Neuron (in vitro differentiated cells): ENCODE measurements around the gene DRC1.

Source experiments
- H2AFZ ChIP-seq: one replicate; pipeline ENCODE4 v1.6.1; 2013; ENCODE audit warnings: low read depth, mild to moderate bottlenecking, inconsistent platforms, low read length, moderate library complexity
- H3K27me3 ChIP-seq: one replicate; pipeline ENCODE4 v1.6.1; 2013; ENCODE audit warnings: low read length; ENCODE audit not compliant: insufficient read depth
- H3K36me3 ChIP-seq: one replicate; pipeline ENCODE4 v1.6.1; 2013; ENCODE audit warnings: low read length; ENCODE audit not compliant: insufficient read depth
- H3K4me1 ChIP-seq: one replicate; pipeline ENCODE4 v1.6.1; 2013; ENCODE audit warnings: low read length; ENCODE audit not compliant: insufficient read depth
- H3K4me3 ChIP-seq: 2 replicates; pipeline ENCODE4 v1.5.1; 2013; ENCODE audit warnings: mild to moderate bottlenecking, low read length, moderate library complexity
- H3K9me3 ChIP-seq: one replicate; pipeline ENCODE4 v1.6.1; 2013; ENCODE audit warnings: low read length

Gene DRC1

GRCh38 chr2:26482211-26483026, 80.7 kb downstream of the DRC1 start:
- Histone ChIP-seq H3K4me3 (no peak overlapping the region), H3K9me3 (no peaks in the 10 kb centered on the region), H3K4me1 (no peaks in the 10 kb centered on the region), H3K36me3 (no peaks in the 10 kb centered on the region), H3K27me3 (no peaks in the 10 kb centered on the region), H2AFZ (no peak overlapping the region)

DNA sequence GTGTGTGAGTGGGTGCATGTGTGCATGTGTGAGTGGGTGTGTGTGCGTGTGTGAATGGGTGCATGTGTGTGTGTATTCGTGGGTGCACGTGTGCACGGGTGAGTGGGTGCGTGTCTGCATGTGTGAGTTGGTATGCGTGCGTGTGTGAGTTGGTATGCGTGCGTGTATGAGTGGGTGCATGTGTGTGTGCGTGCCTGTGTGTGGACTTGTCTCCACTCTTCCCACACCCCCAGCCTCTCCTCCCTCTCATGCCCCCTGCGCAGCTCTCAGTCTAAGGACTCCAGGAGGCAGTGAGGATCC, 81.3 kb downstream of the DRC1 start:
- H2AFZ ChIP-seq: no peak overlapping the region
- H3K9me3 ChIP-seq: no peaks in the 10 kb centered on the region
- H3K36me3 ChIP-seq: no peaks in the 10 kb centered on the region
- H3K27me3 ChIP-seq: no peaks in the 10 kb centered on the region
- no peaks in the 10 kb centered on the region for H3K4me1 ChIP-seq
- H3K4me3 ChIP-seq: no peak overlapping the region

GRCh38 chr2:26483516-26483915, 81.8 kb downstream of the DRC1 start:
- Histone ChIP-seq H3K36me3 (no peaks in the 10 kb centered on the region), H3K9me3 (no peaks in the 10 kb centered on the region), H3K4me1 (no peaks in the 10 kb centered on the region), H3K27me3 (no peaks in the 10 kb centered on the region), H2AFZ (no peak overlapping the region), H3K4me3 (no peak overlapping the region)

DNA sequence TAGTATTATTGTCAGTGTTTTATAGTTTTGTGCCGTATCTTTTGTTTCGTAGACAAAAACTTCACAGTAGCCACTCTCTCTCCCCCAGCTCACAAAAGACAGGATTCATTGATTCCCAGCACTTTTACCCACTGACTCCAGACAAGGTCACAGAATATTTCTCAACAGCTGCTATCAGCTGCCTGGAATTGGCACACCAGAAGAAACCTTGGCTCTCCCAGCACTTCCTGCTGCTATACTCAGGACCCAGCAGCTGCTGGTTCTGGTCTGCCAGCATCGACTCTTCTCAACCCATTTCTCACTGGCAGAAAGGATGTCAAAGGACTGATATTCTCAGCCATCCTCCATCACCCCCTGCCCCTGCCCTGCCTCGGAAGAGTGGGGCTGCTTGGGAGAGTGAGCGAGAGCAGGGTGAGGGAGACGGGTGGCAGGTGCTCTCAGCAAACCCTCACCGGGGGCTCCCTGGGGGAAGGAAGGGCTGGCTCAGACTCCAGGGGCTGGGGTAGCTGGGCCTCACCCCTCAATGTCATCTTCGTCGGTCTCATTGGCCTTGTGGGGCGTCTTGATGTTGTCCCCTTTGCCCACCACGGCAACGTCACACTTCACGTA, 82.3 kb downstream of the DRC1 start:
- Histone ChIP-seq H3K27me3 (no peaks in the 10 kb centered on the region), H3K4me1 (no peaks in the 10 kb centered on the region), H2AFZ (no peak overlapping the region), H3K4me3 (no peak overlapping the region), H3K36me3 (no peaks in the 10 kb centered on the region), H3K9me3 (no peaks in the 10 kb centered on the region)

DNA sequence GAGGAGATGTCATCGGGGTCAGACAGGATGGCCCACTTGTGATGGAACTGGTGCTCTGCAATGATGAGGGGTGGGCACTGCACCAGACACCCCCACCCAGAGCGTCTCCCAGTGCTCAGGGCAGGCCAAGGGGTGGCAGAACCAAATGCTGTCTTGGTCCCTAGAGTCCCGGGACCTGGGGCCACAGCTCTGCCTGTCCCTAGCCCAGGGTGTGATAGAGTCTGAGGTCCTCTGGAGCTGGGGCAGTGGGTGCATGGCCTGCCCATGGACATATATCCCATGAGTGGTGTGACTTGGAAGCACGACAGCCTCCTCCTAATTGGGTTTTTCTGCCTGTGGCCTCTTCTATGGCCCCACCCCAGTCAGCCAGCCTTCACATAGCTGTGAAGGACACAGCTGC, 82.9 kb downstream of the DRC1 start:
- Histone ChIP-seq H3K9me3 (no peaks in the 10 kb centered on the region), H3K27me3 (no peaks in the 10 kb centered on the region), H2AFZ (no peak overlapping the region), H3K4me3 (no peak overlapping the region), H3K4me1 (no peaks in the 10 kb centered on the region), H3K36me3 (no peaks in the 10 kb centered on the region)

DNA sequence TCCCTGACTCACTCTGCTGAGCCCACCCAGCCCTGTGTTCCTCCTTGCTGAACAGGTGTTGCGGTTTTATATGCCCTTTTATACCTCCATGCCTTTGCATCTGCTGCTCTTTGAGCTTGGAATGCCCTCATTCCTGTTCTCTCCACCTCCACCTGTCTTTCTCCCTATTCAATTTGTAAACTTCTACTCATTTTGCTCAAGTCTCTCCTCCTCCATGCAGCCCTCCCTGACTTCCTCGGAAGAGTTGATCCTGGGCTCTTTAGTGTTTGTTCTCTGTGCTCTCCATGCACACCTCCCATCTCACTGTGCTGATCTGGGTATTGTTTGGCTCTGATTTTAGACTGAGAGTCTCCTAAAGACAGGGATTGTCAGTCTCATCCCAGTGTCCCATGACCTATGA, 83.4 kb downstream of the DRC1 start:
- Histone ChIP-seq H3K4me3 (no peak overlapping the region), H3K4me1 (no peaks in the 10 kb centered on the region), H2AFZ (no peak overlapping the region), H3K27me3 (no peaks in the 10 kb centered on the region), H3K36me3 (no peaks in the 10 kb centered on the region), H3K9me3 (no peaks in the 10 kb centered on the region)

DNA sequence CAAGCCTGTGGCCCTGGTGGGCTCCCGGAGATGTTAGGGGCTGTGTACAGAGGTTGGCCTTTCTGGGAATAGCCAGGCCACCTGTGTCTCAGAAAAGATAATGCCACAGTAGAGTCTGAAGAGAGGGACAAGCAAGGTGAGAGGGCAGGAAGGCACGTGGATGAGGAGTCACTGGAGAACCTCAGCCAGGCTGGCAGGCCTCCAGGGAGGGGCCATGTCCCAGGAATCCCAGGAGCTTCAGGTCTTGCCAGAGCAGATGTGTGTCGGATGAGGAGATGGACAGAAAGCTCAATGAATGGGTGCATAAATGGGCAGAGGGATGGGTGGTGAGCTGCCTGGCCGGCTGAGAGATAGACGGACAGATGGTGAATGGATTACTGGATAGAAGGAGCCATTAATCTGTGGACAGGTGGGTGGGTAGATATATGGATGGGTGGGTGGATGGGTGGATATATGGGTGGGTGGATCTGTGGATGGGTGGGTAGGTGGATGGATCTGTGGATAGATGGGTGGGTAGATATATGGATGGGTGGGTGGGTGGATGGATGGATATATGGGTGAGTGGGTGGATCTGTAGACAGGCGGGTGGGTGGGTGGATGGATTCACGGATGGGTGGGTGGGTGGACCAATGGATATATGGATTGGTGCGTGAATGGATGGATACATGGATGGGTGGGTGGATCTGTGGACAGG, 84.2 kb downstream of the DRC1 start:
- Histone ChIP-seq H3K4me1 (no peaks in the 10 kb centered on the region), H3K36me3 (no peaks in the 10 kb centered on the region), H3K4me3 (no peak overlapping the region), H2AFZ (no peak overlapping the region), H3K27me3 (no peaks in the 10 kb centered on the region), H3K9me3 (no peaks in the 10 kb centered on the region)

DNA sequence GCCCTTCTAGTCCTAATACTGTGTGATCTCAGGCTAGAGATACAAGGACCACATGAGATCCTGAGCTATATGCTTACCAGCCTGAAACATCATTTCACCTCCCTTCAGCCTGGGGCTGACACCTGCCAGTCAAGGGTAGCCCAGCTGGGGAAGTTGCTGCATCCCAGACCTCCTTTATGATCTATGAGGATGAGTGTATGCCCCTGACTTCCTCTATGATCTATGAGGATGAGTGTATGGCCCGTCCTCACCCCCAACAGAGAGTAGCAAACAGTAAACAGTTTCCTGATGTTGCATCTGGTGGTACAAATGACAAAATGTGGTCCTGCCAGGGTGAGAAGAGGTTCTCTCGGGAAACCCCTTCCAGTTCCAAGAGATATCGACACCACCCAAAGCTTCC, 85.1 kb downstream of the DRC1 start:
- Histone ChIP-seq H3K36me3 (no peaks in the 10 kb centered on the region), H3K4me1 (no peaks in the 10 kb centered on the region), H3K9me3 (no peaks in the 10 kb centered on the region), H3K27me3 (no peaks in the 10 kb centered on the region), H2AFZ (no peak overlapping the region), H3K4me3 (no peak overlapping the region)

GRCh38 chr2:26487192-26487591, 85.5 kb downstream of the DRC1 start:
- no peaks in the 10 kb centered on the region for H3K27me3 ChIP-seq
- H2AFZ ChIP-seq: no peak overlapping the region
- H3K36me3 ChIP-seq: no peaks in the 10 kb centered on the region
- no peaks in the 10 kb centered on the region for H3K4me1 ChIP-seq
- H3K9me3 ChIP-seq: no peaks in the 10 kb centered on the region
- no peak overlapping the region for H3K4me3 ChIP-seq

DNA sequence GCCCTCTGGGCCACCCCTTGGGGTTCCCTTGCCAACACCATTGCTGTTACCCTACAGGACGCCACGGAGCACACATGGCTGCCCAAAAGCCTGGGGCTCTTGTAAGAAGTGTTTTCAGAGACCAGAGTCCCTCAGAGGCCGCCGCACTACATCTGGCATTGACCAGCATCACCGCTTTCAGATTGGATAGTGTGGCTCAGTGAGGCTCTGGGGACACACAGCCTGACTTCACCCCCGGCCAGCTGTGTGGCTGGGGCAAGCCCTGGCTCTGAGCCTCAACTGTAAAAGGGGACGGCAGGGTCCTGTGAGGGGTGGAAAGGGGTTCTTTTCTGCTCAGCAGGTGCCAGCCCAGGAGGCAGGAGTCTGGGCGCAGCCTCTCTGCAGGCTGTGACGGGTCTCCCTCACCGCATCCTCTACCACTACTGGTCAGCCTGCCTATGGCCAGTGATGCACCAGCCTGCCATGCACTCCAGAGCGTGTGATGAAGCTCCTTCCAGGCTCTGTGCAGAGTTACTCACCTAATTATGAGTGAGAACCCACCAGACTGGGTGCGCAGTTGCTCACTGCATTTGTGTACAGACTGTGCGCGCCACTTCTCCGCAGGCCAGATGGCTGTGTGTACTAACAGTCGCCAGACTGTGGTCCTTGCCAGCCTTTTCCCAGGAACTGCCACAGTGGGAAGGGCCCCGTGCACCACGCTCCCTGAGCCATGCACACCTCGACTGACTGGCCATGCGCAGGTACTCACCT, 86.9 kb downstream of the DRC1 start:
- H3K4me1 ChIP-seq: no peaks in the 10 kb centered on the region
- no peak overlapping the region for H3K4me3 ChIP-seq

DNA sequence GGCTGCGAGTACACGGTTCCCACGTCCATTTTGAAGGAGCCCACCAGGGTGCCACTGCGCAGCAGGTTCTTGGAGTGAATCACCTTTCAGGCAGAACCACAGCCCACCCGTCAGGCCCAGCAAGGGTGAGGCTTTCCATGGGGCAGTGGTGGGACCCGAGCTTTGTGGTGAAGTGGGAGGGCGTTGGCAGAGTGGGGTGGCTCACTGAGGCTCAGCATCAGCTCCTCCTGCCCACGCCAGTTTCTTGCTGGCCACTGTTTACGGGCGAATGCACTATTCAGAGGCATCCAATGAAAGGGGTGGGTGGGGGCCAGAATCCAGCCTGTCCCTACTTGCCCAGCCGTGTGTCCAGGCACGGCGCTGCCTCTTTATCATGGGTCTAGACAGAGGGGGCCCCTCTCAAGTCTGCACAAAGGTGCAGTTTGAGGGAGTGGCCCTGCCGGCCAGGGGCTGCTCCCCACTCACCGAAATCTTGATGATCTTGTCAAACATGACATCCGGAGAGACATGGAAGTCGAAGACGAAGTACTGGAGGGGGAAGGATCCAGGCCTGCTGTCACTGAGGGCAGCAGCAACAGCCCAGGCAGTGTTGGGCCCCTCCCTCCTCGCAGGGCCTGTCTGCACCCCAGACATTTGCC, 87.6 kb downstream of the DRC1 start:
- H3K27me3 ChIP-seq: no peaks in the 10 kb centered on the region
- H3K36me3 ChIP-seq: no peaks in the 10 kb centered on the region
- no peak overlapping the region for H2AFZ ChIP-seq
- H3K4me1 ChIP-seq: no peaks in the 10 kb centered on the region
- no peaks in the 10 kb centered on the region for H3K9me3 ChIP-seq
- H3K4me3 ChIP-seq: no peak overlapping the region

More for the DNA sequence above, 86.9 kb downstream of the DRC1 start:
- Histone ChIP-seq H2AFZ (no peak overlapping the region), H3K27me3 (no peaks in the 10 kb centered on the region), H3K36me3 (no peaks in the 10 kb centered on the region), H3K9me3 (no peaks in the 10 kb centered on the region)

GRCh38 chr2:26491563-26492167, 89.9 kb downstream of the DRC1 start:
- no peak overlapping the region for H3K4me3 ChIP-seq
- peaks cover 4% of the 10 kb centered on the region for H3K9me3 ChIP-seq
- H3K27me3 ChIP-seq: no peaks in the 10 kb centered on the region
- H3K36me3 ChIP-seq: no peaks in the 10 kb centered on the region
- peaks cover 7% of the 10 kb centered on the region for H3K4me1 ChIP-seq
- no peak overlapping the region for H2AFZ ChIP-seq
